Smooth muscle cell (in vitro differentiated cells): ENCODE results near the gene OR10J4. TPM values are rescaled to one million over a fixed set of nuclear protein-coding genes. Genes with fewer than 3 reads are reported as not detected.
"Not testable (repeated sequence)": the region's sequence is repeated elsewhere in the genome, so short reads cannot be mapped to it uniquely, and the experiment has no call there.

Source experiments
- DNase-seq: peaks from one replicate; lab custom pipeline; 2025; ENCODE audit not compliant: unreplicated experiment; lab: John Stamatoyannopoulos, UW
- H2AFZ ChIP-seq: fragments of 200-600 bp; sonication (generic); 2 replicates; pipeline ENCODE4 v1.6.0; 2016; ENCODE audit warnings: antibody characterized with exemption, low read depth, mild to moderate bottlenecking
- H3F3A ChIP-seq: fragments of 200-600 bp; sonication (generic); 2 replicates; pipeline ENCODE4 v1.6.0; 2017; ENCODE audit warnings: antibody characterized with exemption, low read depth
- H3K27ac ChIP-seq: fragments of 200-600 bp; sonication (generic); 2 replicates; pipeline ENCODE4 v1.5.1; 2016; ENCODE audit warnings: low read depth, mild to moderate bottlenecking
- H3K27me3 ChIP-seq: fragments of 200-600 bp; sonication (generic); 2 replicates; pipeline ENCODE4 v1.6.1; 2016; ENCODE audit warnings: low read depth, mild to moderate bottlenecking
- H3K36me3 ChIP-seq: fragments of 200-600 bp; sonication (generic); 2 replicates; pipeline ENCODE4 v1.5.1; 2016; ENCODE audit warnings: low read depth
- H3K4me1 ChIP-seq: fragments of 200-600 bp; sonication (generic); 2 replicates; pipeline ENCODE4 v1.5.1; 2016; ENCODE audit warnings: low read depth
- H3K4me2 ChIP-seq: fragments of 200-600 bp; sonication (generic); 2 replicates; pipeline ENCODE4 v1.6.0; 2016; ENCODE audit warnings: mild to moderate bottlenecking
- H3K4me3 ChIP-seq: fragments of 200-600 bp; sonication (generic); 2 replicates; pipeline ENCODE4 v1.5.1; 2016; ENCODE audit warnings: mild to moderate bottlenecking
- H3K79me2 ChIP-seq: fragments of 200-600 bp; sonication (generic); 2 replicates; pipeline ENCODE4 v1.6.0; 2016; ENCODE audit warnings: low read depth, mild to moderate bottlenecking
- H3K9ac ChIP-seq: fragments of 200-600 bp; sonication (generic); 2 replicates; pipeline ENCODE4 v1.6.0; 2016; ENCODE audit warnings: low read depth
- H3K9me3 ChIP-seq: fragments of 200-600 bp; sonication (generic); replicated peaks from 2 replicates; pipeline ENCODE4 v1.5.1; 2016; ENCODE audit warnings: low read depth
- H4K20me1 ChIP-seq: fragments of 200-600 bp; sonication (generic); 2 replicates; pipeline ENCODE4 v1.6.0; 2016; ENCODE audit warnings: low read depth
- WGBS: methylation state at CpG from one replicate; pipeline ENCODE4 v1.1.7; 2016; ENCODE audit warnings: low lambda C conversion rate; 5-methylcytosine and 5-hydroxymethylcytosine counted together
- polyA plus RNA-seq: library from polyadenylated mRNA; unstranded; fragments of >200 nt; fragmentation: Nextera tagmentation; extraction: Ambion mirVana; gene quantifications from 2 replicates; pipeline ENCODE4 v1.2.1, GENCODE V29; 2016
- total RNA-seq: library from RNA; depleted of rRNA; stranded (reverse); fragments of >200 nt; gene quantifications from 2 replicates; pipeline ENCODE4 v1.2.3, GENCODE V29; 2014
- TF ChIP-seq, protein P1 (sequence below): fragments of 200-600 bp; sonication (generic); IDR thresholded peaks from 2 replicates; pipeline ENCODE4 v1.5.1; 2017; ENCODE audit warnings: borderline replicate concordance, mild to moderate bottlenecking, antibody characterized with exemption; ENCODE audit not compliant: insufficient read depth, poor library complexity, severe bottlenecking

Gene OR10J4
- total and polyA plus RNA-seq, 2 experiments from 2014 or later = not detected

DNA sequence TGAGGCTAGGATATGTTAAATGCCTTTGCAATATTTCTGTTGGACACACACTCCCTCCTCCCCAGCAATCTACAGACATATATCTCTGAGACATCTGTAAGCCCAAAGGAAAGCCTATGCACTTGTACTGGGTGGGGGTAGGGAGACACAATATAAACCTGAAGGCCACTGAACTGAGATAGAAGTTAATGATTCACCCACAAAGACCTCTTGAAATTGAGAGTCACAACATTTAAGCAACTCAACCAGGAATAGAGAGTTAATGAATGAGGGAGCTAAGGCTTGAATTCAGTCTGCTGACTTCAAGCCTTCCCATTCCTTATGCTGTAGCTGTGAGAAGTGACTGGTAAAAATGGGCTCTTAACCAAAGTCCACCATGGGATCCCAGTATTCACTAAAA, 12.5 kb downstream of the OR10J4 start:
- no peak overlapping the region for H3K4me3 ChIP-seq
- DNase-seq = no peak
- H3K27ac ChIP-seq = no peak overlapping the region
- no peaks in the 10 kb centered on the region for H4K20me1 ChIP-seq
- no peaks in the 10 kb centered on the region for H3K79me2 ChIP-seq
- H3K36me3 ChIP-seq = no peaks in the 10 kb centered on the region
- no peak overlapping the region for H3K4me2 ChIP-seq
- no peak overlapping the region for H2AFZ ChIP-seq
- no peak overlapping the region for H3K9ac ChIP-seq
- TF ChIP-seq, protein P1, sequence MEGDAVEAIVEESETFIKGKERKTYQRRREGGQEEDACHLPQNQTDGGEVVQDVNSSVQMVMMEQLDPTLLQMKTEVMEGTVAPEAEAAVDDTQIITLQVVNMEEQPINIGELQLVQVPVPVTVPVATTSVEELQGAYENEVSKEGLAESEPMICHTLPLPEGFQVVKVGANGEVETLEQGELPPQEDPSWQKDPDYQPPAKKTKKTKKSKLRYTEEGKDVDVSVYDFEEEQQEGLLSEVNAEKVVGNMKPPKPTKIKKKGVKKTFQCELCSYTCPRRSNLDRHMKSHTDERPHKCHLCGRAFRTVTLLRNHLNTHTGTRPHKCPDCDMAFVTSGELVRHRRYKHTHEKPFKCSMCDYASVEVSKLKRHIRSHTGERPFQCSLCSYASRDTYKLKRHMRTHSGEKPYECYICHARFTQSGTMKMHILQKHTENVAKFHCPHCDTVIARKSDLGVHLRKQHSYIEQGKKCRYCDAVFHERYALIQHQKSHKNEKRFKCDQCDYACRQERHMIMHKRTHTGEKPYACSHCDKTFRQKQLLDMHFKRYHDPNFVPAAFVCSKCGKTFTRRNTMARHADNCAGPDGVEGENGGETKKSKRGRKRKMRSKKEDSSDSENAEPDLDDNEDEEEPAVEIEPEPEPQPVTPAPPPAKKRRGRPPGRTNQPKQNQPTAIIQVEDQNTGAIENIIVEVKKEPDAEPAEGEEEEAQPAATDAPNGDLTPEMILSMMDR = no peak
- no peaks in the 10 kb centered on the region for H3K27me3 ChIP-seq
- H3F3A ChIP-seq = no peaks in the 10 kb centered on the region
- peaks cover 6% of the 10 kb centered on the region for H3K9me3 ChIP-seq
- no peaks in the 10 kb centered on the region for H3K4me1 ChIP-seq

DNA sequence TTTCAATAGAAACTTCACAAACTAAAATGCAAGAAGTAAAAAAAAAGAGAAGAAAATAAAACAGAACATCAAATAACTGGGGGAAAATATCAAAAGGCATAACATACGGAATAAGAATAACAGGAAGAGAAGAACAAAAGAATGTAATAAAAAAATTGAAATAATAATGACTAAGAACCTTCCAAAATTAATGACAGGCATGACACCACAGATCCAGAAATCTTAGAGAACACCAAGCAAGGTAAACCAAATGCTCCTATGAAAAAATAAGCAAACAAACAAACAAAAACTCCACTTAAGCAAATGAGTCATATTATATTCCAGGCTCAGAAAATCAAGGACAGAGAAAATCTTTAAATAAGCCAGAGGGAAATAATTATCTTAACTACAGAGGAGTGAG, 16.2 kb downstream of the OR10J4 start:
- H3K4me3 ChIP-seq = no peak overlapping the region
- H3K4me2 ChIP-seq = no peak overlapping the region
- no peak overlapping the region for H3K27ac ChIP-seq
- H3K79me2 ChIP-seq = no peaks in the 10 kb centered on the region
- TF ChIP-seq, protein P1 = no peak
- H3K9ac ChIP-seq = no peak overlapping the region
- WGBS = 41% methylated on average over 1 of the region's 1 CpG
- H3K27me3 ChIP-seq = no peaks in the 10 kb centered on the region
- peaks cover 6% of the 10 kb centered on the region for H3K9me3 ChIP-seq
- H4K20me1 ChIP-seq = no peaks in the 10 kb centered on the region
- H3K36me3 ChIP-seq = no peaks in the 10 kb centered on the region
- no peak overlapping the region for H2AFZ ChIP-seq
- DNase-seq = no peak
- no peaks in the 10 kb centered on the region for H3K4me1 ChIP-seq
- no peaks in the 10 kb centered on the region for H3F3A ChIP-seq

DNA sequence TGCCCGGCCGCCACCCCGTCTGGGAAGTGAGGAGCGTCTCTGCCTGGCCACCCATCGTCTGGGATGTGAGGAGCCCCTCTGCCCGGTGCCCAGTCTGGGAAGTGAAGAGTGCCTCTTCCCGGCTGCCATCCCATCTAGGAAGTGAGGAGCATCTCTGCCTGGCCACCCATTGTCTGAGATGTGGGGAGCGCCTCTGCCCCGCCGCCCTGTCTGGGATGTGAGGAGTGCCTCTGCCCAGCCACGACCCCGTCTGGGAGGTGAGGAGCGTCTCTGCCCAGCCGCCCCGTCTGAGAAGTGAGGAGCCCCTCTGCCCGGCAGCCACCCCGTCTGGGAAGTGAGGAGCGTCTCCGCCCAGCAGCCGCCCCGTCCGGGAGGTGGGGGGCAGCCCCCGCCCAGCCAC, 17.6 kb downstream of the OR10J4 start:
- H3K4me3 ChIP-seq, H4K20me1 ChIP-seq, H2AFZ ChIP-seq, H3K9me3 ChIP-seq, H3K4me2 ChIP-seq, H3K36me3 ChIP-seq, H3K27ac ChIP-seq, H3K4me1 ChIP-seq, DNase-seq, H3K27me3 ChIP-seq, H3K79me2 ChIP-seq, H3F3A ChIP-seq, H3K9ac ChIP-seq: not testable (repeated sequence)
- no CpG with 5 or more reads among the region's 23 CpGs for WGBS

DNA sequence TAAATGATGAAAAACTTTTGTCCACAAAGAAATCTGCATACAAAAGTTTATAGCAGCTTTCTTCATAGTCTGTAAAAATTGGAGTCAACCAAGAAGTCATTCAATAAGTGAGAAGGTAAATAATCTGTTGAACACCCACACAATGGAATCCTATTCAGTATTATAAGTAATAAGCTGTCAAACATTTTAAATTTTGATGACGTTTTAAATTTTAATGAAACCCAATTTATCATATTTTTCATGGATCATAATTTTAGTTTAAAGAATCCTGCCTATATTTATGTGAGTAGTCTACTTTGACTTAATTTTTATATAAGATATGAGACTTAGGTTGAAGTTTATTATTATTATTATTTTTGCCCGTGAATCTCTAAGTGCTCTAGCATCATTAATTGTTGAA, 27.5 kb downstream of the OR10J4 start:
- Histone ChIP-seq H3K27me3 (no peaks in the 10 kb centered on the region), H3K79me2 (no peaks in the 10 kb centered on the region), H3K4me2 (no peak overlapping the region), H3K4me3 (no peak overlapping the region), H3K4me1 (no peaks in the 10 kb centered on the region), H3F3A (no peaks in the 10 kb centered on the region), H3K9ac (no peak overlapping the region), H3K27ac (no peak overlapping the region), H3K9me3 (peaks cover 16% of the 10 kb centered on the region), H4K20me1 (no peaks in the 10 kb centered on the region), H3K36me3 (no peaks in the 10 kb centered on the region), H2AFZ (no peak overlapping the region)
- TF ChIP-seq, protein P1 = no peak
- DNase-seq = no peak
- WGBS = 54% methylated on average over 2 of the region's 2 CpGs
